Activated CD8-positive, alpha-beta memory T cell treated with anti-CD3 and anti-CD28 coated beads for 36 hours (primary cell): ENCODE measurements around the gene NAMPT. TPM values are rescaled to one million over a fixed set of nuclear protein-coding genes. Genes with fewer than 3 reads are reported as not detected.

Experiments
- CTCF ChIA-PET: fragments of 350-600 bp; sonication (Branson Sonifier 250); formaldehyde crosslinking; loops from one replicate; lab custom pipeline; 2021; ENCODE audit warnings: antibody characterized with exemption; lab: Charles Lee
- POLR2A ChIA-PET: fragments of 350-600 bp; sonication (Branson Sonifier 250); formaldehyde crosslinking; loops from one replicate; lab custom pipeline; 2021; ENCODE audit warnings: antibody characterized with exemption; lab: Charles Lee
- total RNA-seq, 2 experiments: library from RNA; stranded (reverse); gene quantifications; one replicate each; pipeline ENCODE4 v1.2.3, GENCODE V29; 2021

Gene NAMPT
- total RNA-seq, 2 experiments from 2014 or later, result 978 to 991 TPM

DNA sequence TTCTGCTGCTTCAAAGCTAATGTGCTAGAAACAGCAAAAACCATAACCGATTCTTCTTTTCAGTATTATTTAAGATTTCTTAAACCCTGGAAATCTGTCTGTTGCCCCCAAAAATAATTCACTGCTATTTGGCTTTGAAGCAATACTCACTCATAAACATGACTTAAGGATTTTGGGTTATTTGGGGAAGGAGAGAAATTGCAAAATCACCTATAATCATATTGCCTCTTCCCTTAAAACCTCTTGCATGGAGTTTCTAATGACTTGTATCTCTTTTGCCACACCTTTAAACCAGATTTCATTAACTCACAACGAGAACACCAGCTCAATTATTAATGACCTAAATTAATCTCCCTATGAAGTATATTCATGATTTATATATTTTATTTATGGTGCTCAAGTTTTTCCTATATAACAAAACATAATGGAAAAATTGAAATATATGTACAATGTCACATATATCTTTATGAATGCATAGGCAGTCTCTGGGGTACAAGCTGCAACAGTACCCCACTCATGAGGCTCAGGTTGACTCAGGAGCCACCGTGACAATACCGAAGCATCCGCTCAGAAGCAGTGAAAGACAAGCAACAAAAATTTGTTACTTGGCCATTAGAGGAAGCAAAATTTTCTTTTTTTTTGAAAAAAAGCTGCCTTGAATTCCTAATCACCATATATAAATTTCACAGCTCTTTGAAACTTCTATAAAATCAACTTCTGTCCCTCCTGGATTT lies 3.0 kb downstream of the NAMPT start:
- CTCF ChIA-PET, result interaction anchor here (0.7 kb wide), 1 partner anchor 64 kb away, joined by 3 read pairs; no protein-coding TSS in a partner anchor
- POLR2A ChIA-PET, result interaction anchor here (0.6 to 2.3 kb wide), 6 partner anchors 12 to 203 kb away, joined by 3 to 13 read pairs (median 4); no protein-coding TSS in a partner anchor

DNA sequence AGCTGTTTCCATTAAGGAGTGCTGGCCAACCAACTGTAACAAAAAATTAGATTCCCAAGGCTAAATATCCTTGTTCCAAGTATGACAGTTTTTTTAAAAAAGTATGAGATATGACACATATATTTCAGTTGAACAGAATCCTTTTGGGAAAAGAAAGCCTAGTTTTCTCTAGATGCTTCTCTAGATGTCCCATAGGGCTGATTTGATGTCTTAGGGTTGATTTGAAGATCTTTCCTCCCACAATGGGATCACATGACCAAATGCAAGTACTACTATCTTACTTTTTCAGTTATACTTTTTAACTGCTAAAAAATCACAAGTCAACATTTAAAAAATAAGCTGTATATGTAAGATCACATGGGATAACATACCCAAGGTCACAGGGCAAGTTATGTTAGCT lies 3.7 kb downstream of the NAMPT start:
- CTCF ChIA-PET, result interaction anchor here (0.7 kb wide), 1 partner anchor 65 kb away, joined by 3 read pairs; no protein-coding TSS in a partner anchor
- POLR2A ChIA-PET, result interaction anchor here (0.8 to 2.3 kb wide), 5 partner anchors 63 to 204 kb away, joined by 3 to 13 read pairs (median 4); no protein-coding TSS in a partner anchor

DNA sequence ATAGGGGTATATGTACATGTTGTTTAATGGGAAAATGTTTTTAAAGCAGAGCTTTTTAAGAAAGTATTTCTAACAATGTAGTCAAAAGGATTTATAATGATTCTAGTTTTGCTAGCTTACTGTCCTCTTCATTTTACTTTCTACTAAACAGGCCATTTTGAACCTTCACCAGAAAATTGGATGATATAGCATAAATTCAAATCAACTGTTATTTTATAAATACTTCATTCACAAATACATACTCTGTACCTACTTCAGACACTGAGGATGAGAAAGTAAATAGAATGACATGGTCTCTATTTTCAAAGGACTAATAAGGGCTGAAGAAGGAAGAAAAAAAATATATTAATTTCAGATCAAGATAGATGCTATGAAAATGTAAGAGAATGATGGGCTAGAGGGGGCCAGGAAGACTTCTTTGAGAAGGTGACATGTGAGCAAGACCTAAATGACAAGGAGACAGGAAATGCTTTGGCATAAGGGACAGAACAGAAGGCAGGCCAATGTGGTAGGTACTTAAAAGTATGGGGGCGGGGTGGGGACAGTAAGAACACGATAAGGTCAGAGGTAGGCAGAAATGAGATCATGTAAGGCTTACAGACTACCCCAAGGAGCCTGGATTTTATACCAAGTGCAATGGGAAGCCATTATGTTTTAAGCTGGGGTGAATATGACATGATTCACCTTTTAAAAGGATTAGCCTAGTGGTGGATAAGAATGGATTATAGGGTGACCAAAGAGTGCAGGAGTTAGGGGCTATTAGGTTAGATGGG lies 5.2 kb downstream of the NAMPT start:
- ChIA-PET POLR2A (interaction anchor here (0.6 to 1.5 kb wide), 3 partner anchors 66 to 241 kb away, joined by 3 to 4 read pairs (median 4); no protein-coding TSS in a partner anchor), CTCF (interaction anchor here (2.1 kb wide), 1 partner anchor 146 kb away, joined by 5 read pairs; no protein-coding TSS in a partner anchor)

DNA sequence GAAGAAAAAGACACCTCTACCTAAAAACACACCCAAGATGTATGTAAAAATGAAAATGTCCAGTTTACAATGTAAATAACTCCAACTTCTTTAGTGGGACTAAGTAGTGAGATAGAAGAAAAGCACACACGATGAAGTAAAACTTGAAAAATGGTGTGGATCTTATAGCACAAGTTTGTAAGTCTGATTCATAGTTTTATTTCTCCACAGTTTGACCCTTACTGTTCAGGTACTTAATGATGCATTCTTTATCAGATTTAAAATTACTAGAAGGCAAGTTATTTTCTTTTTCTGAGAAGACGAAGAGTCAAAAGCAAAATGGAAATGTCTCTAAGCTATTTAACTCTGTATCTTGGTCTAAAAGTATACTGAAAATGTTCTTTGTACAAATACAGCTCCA lies 6.1 kb downstream of the NAMPT start:
- POLR2A ChIA-PET, result interaction anchor here (1.1 to 1.5 kb wide), 3 partner anchors 9 to 147 kb away, joined by 3 to 4 read pairs (median 3); no protein-coding TSS in a partner anchor
- CTCF ChIA-PET, result interaction anchor here (2.1 kb wide), 1 partner anchor 147 kb away, joined by 5 read pairs; no protein-coding TSS in a partner anchor

DNA sequence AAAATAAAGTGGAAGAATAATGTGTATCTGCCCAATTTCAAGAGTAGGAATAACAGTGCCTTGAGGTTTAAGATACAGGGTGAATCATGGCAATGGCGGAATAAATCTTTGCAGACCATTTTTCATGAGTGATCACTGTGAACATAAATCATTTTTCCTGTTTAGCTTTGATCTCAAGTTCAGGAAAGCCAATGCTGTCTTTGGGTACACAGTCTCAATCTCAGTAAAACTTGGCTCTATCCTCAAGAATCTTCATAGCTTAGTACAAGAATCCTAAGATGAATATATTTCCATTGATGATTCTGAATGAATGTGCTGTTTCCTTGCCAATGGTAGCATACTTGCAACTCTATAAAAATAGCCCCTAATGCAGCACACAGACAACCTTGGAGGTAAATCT lies 6.8 kb downstream of the NAMPT start:
- ChIA-PET CTCF (interaction anchor here (2.1 kb wide), 1 partner anchor 148 kb away, joined by 5 read pairs; no protein-coding TSS in a partner anchor), POLR2A (interaction anchor here (0.6 to 1.5 kb wide), 3 partner anchors 8 to 68 kb away, joined by 3 to 4 read pairs (median 3); no protein-coding TSS in a partner anchor)

DNA sequence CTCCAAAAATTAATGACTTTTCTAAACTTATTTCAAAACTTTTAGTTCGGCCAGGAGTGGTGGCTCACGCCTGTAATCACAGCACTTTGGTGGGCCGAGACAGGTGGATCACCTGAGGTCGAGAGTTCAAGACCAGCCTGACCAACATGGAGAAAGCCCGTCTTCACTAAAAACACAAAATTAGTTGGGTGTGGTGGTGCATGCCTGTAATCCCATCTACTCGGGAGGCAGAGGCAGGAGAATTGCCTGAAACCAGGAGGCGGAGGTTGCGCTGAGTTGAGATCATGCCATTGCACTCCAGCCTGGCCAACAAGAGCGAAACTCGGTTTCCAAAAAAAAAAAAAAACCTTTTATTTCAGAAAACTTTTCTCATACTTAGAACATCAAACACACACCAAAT lies 8.3 kb downstream of the NAMPT start:
- CTCF ChIA-PET, result no interaction called here
- POLR2A ChIA-PET, result no interaction called here

DNA sequence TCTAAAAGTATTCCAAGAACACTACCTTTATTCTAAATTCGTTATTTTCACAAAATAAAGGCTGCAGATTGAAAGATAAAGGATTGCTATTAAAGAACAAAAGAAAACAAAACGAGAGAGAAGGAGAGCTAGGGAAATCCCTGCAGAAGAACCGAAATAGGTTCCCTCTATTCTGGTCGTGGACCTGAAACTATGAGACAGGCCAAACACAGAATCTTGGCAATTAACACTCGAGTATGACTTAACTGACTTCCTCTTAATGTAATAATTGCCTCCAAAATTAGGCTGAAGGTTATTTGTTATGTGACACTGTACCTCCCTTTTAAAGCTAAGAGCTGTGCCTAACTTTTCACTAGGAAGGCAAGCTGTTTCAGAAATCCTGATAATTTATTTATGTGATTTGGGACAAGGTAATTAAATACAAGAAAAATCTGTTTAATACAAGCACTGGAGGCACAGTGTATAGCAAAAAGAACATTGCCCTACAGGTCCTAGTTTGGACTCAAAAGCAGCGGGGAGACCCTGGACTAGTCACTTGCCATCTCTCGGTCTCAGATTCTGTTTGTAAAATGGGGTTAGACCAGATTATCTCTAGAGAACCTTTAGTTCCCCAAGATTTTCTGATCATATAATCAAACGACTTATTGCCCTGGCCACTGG lies 11.6 kb downstream of the NAMPT start:
- ChIA-PET CTCF (no interaction called here), POLR2A (no interaction called here)

DNA sequence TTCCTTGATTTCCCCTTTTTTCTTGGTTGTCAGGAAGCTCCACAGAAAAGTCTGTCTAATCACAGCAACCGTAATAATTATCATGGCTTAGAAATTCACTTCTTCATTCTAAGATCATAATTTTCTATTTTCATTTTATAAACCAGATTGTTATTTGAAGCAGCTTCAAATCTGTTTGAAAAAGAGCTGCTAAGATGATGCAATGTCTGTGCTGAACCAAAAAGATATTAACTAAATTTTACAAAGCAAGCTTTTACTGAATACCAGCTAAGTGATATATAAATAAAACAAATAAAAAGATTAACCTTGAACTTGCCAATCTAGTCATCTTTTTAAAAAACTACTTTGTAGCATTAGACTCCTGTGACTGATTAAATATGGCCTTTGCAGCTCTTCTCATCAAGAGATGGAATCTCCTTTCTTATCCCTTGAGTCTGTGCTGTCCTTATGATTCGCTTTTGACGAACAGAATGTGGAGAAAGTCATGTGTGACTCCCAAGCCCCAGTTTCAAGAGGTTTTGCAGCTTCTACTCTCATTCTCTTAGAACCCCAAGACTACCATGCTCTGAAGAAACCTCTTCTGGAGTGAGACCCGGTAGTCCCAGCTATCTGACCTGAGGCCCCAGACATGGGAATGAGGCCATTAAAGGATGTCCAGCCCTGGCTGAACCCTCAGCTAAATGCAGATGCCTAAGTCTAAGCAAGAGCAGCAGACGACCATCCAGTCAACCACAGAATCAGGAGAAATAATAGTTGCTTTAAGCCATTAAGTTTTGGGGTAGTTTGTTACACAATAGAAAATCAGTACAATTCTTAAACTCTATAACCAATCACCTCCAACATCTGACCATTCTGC lies 14.4 kb downstream of the NAMPT start:
- POLR2A ChIA-PET, result interaction anchor here (1.0 to 1.6 kb wide), 2 partner anchors 8 to 12 kb away, joined by 3 to 4 read pairs; no protein-coding TSS in a partner anchor
- CTCF ChIA-PET, result no interaction called here

DNA sequence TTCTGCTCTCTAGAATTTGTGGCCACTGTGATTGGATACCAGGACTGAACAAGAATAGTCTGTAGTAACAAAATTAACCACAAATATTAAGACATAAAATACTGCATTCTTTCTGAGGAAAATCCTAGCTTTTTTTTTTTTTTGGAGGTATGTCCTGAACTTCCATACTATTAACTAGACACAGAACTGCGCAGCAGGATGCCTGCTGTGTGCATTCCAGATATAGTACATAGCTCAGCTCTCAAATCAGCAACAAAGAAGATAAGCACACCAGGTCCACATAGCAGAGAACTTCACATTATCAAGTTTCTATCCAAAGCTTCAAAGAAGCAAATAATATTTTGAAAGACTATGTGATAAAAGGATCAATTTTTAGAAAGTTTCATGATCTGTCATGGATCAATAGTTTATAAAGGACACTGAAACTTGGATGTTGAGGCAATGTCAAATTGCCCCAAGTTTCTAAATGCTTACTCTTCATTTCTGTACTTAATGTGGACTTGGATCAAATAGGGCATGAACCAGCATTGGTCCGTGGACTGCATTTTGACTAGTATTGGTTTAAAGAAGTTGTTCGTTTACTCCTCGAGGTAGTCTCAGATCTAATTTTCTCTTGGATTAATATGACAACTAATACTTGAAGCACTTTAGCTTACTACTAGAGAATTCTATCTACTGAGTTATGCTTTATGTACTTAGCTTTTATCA lies 15.4 kb downstream of the NAMPT start:
- ChIA-PET POLR2A (interaction anchor here (0.5 to 1.6 kb wide), 4 partner anchors 8 to 390 kb away, joined by 3 to 4 read pairs (median 3); no protein-coding TSS in a partner anchor), CTCF (interaction anchor here (2.1 kb wide), 1 partner anchor 16 kb away, joined by 4 read pairs; the partner anchor contains the start of gene NAMPT)

DNA sequence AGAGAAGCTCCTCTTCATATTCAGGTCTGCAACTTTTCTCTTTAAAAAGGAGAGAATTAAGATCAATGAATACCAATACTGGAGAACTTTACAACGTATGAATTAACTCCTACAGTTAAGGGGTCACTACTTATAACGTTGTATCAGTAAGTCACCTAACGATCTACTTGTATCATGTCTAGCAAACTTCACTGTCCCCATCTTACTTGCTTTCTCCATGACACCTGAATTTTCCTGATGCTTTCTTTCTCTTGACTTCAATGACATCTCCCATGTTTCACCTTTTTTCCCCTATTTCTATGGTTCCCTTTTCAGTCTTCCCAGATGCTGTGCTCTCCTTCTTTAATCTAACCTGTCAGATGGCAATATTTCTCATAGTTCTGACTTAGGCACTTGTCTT lies 19.6 kb downstream of the NAMPT start:
- POLR2A ChIA-PET, result interaction anchor here (0.7 kb wide), 1 partner anchor 92 kb away, joined by 6 read pairs; no protein-coding TSS in a partner anchor
- CTCF ChIA-PET, result interaction anchor here (0.6 kb wide), 1 partner anchor 609 kb away, joined by 3 read pairs; no protein-coding TSS in a partner anchor

DNA sequence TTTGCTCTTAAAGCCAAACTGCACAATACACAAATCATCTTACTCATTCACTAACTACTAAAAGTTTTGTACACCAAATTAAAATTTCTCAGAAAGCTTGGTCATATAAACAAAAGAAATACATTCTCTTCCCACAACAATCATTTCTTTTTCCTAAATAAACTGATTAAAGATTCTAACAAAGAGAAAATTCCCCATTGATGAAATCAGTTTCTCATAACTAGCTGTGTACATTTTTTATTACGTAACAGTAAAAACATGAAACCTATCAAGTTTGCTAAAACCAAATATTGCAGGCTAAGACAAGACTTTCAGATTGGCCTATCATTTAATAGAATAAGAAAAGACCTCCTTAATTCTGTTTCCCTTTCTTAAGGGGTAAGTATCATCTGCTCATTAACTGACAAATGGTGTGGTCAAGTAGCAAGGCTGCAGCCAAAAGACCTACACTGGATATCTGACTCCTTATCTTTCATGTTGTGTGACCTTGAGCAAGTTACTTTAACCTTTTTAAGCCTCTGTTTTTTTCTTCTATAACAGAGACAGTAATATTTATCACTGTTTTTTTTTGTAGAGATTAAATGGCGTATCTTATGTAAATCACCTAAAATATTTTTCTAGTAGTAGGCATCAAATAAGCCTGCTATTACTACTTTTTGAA lies 22.4 kb downstream of the NAMPT start:
- CTCF ChIA-PET, result no interaction called here
- POLR2A ChIA-PET, result no interaction called here

DNA sequence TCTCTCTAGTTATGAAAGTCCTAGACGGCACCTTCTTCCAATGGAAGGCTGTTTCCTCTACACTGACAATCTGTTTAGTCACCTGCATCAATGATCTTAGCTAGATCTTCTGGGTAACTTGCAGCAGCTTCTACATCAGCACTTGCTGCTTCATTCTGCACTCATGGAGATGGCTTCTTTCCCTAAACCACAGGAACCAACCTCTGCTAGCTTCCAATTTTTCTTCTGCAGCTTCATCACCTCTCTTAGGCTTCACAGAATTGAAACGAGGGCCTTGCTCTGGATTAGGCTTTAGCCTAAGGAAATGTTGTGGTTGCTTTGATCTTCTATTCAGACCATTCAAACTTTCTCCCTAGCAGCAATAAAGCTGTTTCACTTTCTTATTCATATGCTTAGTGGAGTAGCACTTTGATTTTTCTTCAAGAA lies 24.6 kb downstream of the NAMPT start:
- ChIA-PET CTCF (no interaction called here), POLR2A (interaction anchor here (1.4 kb wide), 1 partner anchor 25 kb away, joined by 5 read pairs; the partner anchor contains the start of gene NAMPT)

DNA sequence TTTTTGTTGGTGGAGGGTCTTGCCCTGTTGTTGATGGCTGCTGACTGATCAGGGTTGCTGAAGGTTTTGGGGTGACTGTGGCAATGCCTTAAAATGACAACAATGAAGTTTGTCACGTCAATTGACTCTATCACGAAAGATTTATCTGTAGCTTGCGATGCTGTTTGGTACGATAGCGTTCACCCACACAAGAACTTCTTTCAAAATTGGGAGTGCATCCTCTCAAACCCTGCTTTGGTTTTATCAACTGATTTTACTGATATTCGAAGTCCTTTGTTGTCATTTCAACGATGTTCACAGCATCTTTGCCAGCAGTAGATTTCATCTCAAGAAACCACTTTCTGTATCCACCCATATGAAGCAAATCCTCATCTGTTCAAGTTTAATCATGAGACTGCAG lies 26.0 kb downstream of the NAMPT start:
- CTCF ChIA-PET, result no interaction called here

DNA sequence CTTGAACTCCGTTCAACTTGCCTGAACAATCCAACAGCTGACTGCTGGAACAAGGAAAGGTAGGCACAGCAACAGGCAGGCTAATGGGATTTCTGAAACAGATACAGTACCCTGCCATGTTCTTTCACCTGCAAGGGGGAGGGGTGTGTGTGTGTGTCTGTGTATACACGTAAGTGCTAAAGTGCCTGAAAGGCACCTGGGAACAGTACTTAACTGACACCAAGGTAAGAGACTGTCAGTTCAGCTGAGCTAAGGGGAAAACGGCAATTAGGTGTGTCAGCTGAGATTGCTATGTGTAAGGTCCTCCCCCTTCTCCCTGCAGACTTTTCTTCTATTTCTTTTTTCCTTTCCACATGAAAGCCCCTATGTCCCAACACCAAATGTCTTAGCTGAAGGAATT lies 27.0 kb downstream of the NAMPT start:
- ChIA-PET POLR2A (interaction anchor here (0.9 kb wide), 1 partner anchor 9 kb away, joined by 3 read pairs; no protein-coding TSS in a partner anchor), CTCF (no interaction called here)

More for the DNA sequence above, 26.0 kb downstream of the NAMPT start:
- POLR2A ChIA-PET, result no interaction called here

DNA sequence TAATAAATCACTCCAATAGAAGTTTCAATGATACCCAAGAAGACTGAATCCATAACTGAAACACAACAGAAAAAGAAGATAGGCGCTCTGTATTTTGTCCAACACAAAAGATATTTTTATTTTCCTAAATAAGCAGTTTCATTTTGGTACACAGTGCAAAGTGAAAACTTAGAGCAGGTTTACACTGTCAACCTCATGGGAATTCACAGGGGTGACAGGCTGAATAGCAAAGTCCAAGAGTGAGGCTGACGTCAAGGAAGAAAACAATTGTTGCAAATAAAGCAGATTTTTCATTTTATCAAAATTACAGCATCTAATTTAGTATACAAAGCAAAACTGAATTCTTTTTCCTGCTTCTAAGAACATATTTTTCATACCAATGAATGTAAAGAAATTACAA lies 28.6 kb downstream of the NAMPT start:
- ChIA-PET POLR2A (no interaction called here), CTCF (no interaction called here)

DNA sequence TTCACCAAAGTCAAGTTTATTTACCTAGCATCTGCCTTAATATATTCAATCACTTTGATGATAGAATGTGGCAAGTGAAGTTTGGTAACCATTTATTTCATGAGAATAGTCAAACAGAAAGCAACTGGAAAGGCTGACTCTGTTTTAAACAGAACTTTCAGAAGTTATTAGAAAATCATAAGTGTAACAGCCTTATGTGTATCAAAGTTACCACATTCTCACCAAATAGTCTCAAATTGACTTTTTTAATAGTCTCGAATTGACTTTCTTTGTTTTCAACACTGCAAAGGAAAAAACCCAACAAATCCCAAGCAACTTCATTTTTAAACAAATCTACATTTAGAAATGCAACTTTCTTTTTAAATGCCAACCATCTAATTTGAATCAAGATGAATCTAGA lies 29.5 kb downstream of the NAMPT start:
- POLR2A ChIA-PET, result interaction anchor here (0.6 kb wide), 1 partner anchor 221 kb away, joined by 3 read pairs; no protein-coding TSS in a partner anchor
- CTCF ChIA-PET, result no interaction called here
